Heart left ventricle (tissue), 13 donors: Measurements from ENCODE around the gene DOCK3.

ENCODE experiments used
- CTCF ChIP-seq, 12 donors: fragments of 200-600 bp; sonication (generic) in 4 of 12; IDR thresholded peaks; one replicate each; pipeline versions ENCODE4 v1.5.0 to v1.8.0; 2018 to 2022; ENCODE audit warnings: antibody characterized with exemption in 12 of 12, mild to moderate bottlenecking in 5 of 12
- POLR2A ChIP-seq, 2 donors: fragments of 450-650 bp; IDR thresholded peaks; one replicate each; pipeline ENCODE4 v1.6.1; 2017; ENCODE audit warnings: antibody characterized with exemption in 2 of 2, mild to moderate bottlenecking in 2 of 2, moderate library complexity in 2 of 2
- donor health status: ischemic (EF 13 %, LVEDD 7.1; RV severe dilation, severe dysfunction).
- donor health status: DM: no; HTN: yes; CAD: no.
- donor health status: DM: no; HTN: no; CAD: no.
- donor health status: ischemic (EF 25% LVEDD 6.9; RV normal size, moderate dysfunction).
- donor health status: ischemic (EF 25% LVEDD 5.7; RV mildly dilated, moderate dysfunction).
- donor health status: ischemic (EF 35%, LVEDD 5.7; RV mildly dilated, moderate dysfunction).
- donor health status: nonischemic (EF 11% LVEDD 7.7; RV severe dilation, severe dysfunction).
- donor health status: DM: yes; HTN: yes; CAD: no.
- donor health status: PGD.
- donor health status: ischemic (EF 29% LVEDD 5.4; RV normal size, mild dysfunction).
- donor health status: nonischemic (EF 23%, LVEDD 6.1; RV moderate dilation, normal function).

DNA sequence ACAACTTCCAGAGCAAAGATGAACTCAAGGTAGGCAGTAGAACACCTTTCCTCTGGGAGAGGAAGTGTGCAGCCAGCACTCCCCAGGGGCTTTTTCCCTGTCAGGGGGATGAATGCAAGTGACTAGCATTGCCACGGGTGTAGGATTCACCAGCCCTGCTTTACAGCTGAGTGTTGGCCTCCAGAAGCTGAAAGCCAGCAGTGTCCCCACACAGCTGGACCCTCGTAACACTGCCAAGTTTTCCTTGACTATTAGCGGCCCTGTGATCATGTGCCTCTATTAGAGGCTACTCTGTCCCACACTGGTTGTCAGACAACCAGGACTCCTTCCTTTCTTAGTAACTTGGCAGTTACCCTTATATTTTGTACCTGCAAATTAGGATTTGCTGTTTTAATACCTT lies 605.4 kb downstream of the DOCK3 start:
- TF ChIP-seq CTCF (IDR thresholded peaks at IDR 0.05) (no peak), POLR2A (IDR thresholded peaks at IDR 0.05) (no peak)
